HepG2 (cell line): ENCODE measurements around the gene RTN4RL2. TPM values are rescaled to one million over a fixed set of nuclear protein-coding genes. Genes with fewer than 3 reads are reported as not detected.
A peak's percentile ranks its signal among the peaks of the same experiment; 100 is the strongest.

Experiments
- ATAC-seq: fragments of 200-7000 bp; cut with Tn5 transposase; 3 replicates; pipeline ENCODE4 v1.9.1; 2020; ENCODE audit warnings: mild to moderate bottlenecking, moderate library complexity
- BruUV-seq: library from RNA; stranded (reverse); fragments of 400-500 nt; replicated peaks from 2 replicates; lab custom pipeline; 2021; lab: Mats Ljungman, UMichigan
- CTCF ChIA-PET: fragments of 300-600 bp; formaldehyde crosslinking; extraction: SDS; loops from one replicate; lab custom pipeline; 2021; ENCODE audit warnings: low total read pairs, inconsistent platforms, low intra/inter-chr PET ratio; lab: Yijun Ruan, JAX
- POLR2A ChIA-PET: fragments of 350-600 bp; sonication (Branson Sonifier 250); formaldehyde crosslinking; loops from one replicate; lab custom pipeline; 2020; ENCODE audit warnings: antibody characterized with exemption, inconsistent platforms; lab: Yijun Ruan, JAX
- DNase-seq: peaks from one replicate; pipeline ENCODE4 v3.0.0-alpha.2; 2015; ENCODE audit warnings: low spot score
- FAIRE-seq: peaks from 3 replicates; lab custom pipeline; 2011; peaks lifted over from hg19 to GRCh38; lab: Jason Lieb, UNC
- H2AFZ ChIP-seq: one replicate; pipeline ENCODE4 v1.6.1; 2011; ENCODE audit warnings: low read length, inconsistent platforms
- H3K27ac ChIP-seq: fragments of 300-600 bp; 3 replicates; pipeline ENCODE4 v1.8.0; 2011; ENCODE audit warnings: mixed run types, mild to moderate bottlenecking, mixed read lengths, low read length, inconsistent platforms; ENCODE audit not compliant: insufficient read depth; ENCODE audit errors: extremely low read length
- H3K27me3 ChIP-seq, 2 experiments: fragments of 200-600 bp in 1 of 2; 2 replicates in 1 of 2; 3 replicates in 1 of 2; pipeline versions ENCODE4 v1.6.0 to v1.8.0; 2011; ENCODE audit warnings: low read length in 2 of 2, mild to moderate bottlenecking in 2 of 2, moderate library complexity in 2 of 2, inconsistent platforms in 1 of 2; ENCODE audit not compliant: insufficient read depth in 2 of 2, control insufficient read depth in 1 of 2
- H3K36me3 ChIP-seq, 2 experiments: fragments of 200-600 bp in 1 of 2; replicated peaks in 1 of 2; 2 replicates in 1 of 2; 3 replicates in 1 of 2; pipeline versions ENCODE4 v1.5.1 to v1.8.0; 2011; ENCODE audit warnings: low read length in 2 of 2, inconsistent platforms in 1 of 2; ENCODE audit not compliant: insufficient read depth in 2 of 2, control insufficient read depth in 1 of 2
- H3K4me1 ChIP-seq: 2 replicates; pipeline ENCODE4 v1.5.1; 2012; ENCODE audit warnings: low read length, inconsistent platforms; ENCODE audit not compliant: insufficient read depth
- H3K4me2 ChIP-seq: 2 replicates; pipeline ENCODE4 v1.6.0; 2011; ENCODE audit warnings: low read depth, low read length, inconsistent platforms
- H3K4me3 ChIP-seq, 3 experiments: fragments of 200-600 bp in 1 of 3; sonication (generic), shearing (Covaris generic) in 1 of 3; replicated peaks in 1 of 3; 2 replicates each; pipeline ENCODE4 v1.5.1; 2011 to 2016; ENCODE audit warnings: low read length in 3 of 3, inconsistent platforms in 2 of 3, low read depth in 2 of 3, mild to moderate bottlenecking in 2 of 3, control low read depth in 1 of 3, mixed read lengths in 1 of 3; ENCODE audit not compliant: insufficient read depth in 1 of 3
- H3K79me2 ChIP-seq: one replicate; pipeline ENCODE4 v1.6.1; 2011; ENCODE audit warnings: low read length, inconsistent platforms; ENCODE audit not compliant: insufficient read depth
- H3K9ac ChIP-seq: 2 replicates; pipeline ENCODE4 v1.6.0; 2011; ENCODE audit warnings: mild to moderate bottlenecking, low read depth, low read length, inconsistent platforms; ENCODE audit not compliant: insufficient read depth
- H3K9me3 ChIP-seq: 2 replicates; pipeline ENCODE4 v1.5.1; 2012; ENCODE audit warnings: mild to moderate bottlenecking, low read length
- H4K20me1 ChIP-seq: 2 replicates; pipeline ENCODE4 v1.6.0; 2011; ENCODE audit warnings: inconsistent platforms, mild to moderate bottlenecking, low read length, moderate library complexity; ENCODE audit not compliant: insufficient read depth
- HNRNPH1 ChIP-seq: fragments of 200-400 bp; formaldehyde crosslinking; optimal IDR thresholded peaks from 2 replicates; pipeline ENCODE3; 2017; ENCODE audit warnings: mild to moderate bottlenecking, low read depth, low read length
- IKZF4 ChIP-seq: sonication (generic); formaldehyde crosslinking; IDR thresholded peaks from 2 replicates; pipeline ENCODE4 v1.5.1; 2020; ENCODE audit warnings: borderline replicate concordance, mild to moderate bottlenecking, low read depth, missing genetic modification reagents; ENCODE audit errors: not compliant biosample characterization
- TCF7L2 ChIP-seq: IDR thresholded peaks from 2 replicates; pipeline ENCODE4 v1.6.1; 2011; ENCODE audit warnings: mild to moderate bottlenecking, low read depth, low read length, moderate library complexity
- WGBS: methylation state at CpG from one replicate; pipeline ENCODE4 v1.1.6; 2017; ENCODE audit warnings: low lambda C conversion rate; 5-methylcytosine and 5-hydroxymethylcytosine counted together
- in situ Hi-C: cut with HindIII; loops from 2 replicates; pipeline ENCODE4 v1.10.0; 2017; ENCODE audit warnings: low pct_unique_long_range_greater_than_20kb; ENCODE audit not compliant: extremely low pct_ligation_motif_present
- intact Hi-C: fragments of 100-400 bp; cut with micrococcal nuclease; formaldehyde crosslinking; loops from one replicate; pipeline ENCODE4 v1.10.0; 2022; ENCODE audit not compliant: unreplicated experiment
- polyA plus RNA-seq, 8 experiments: library from polyadenylated mRNA; depleted of rRNA in 3 of 8; stranded (reverse) in 7 of 8; unstranded in 1 of 8; fragments of >200 nt; fragmentation: Illumina TruSeq in 4 of 8; extraction: Trizol in 4 of 8; gene quantifications; 2 replicates each; pipeline versions ENCODE4 v1.2.1 to v1.2.3, GENCODE V29; 2011 to 2016; ENCODE audit warnings: low read depth in 4 of 8, missing spikeins in 1 of 8, mixed read lengths in 1 of 8; ENCODE audit not compliant: insufficient read depth in 1 of 8
- total RNA-seq, 5 experiments: library from RNA; depleted of rRNA; stranded (reverse); fragments of >200 nt; fragmentation: Illumina TruSeq; extraction: Trizol; gene quantifications; 2 replicates each; pipeline ENCODE4 v1.2.3, GENCODE V29; 2016; ENCODE audit warnings: low read depth in 1 of 5
- TF ChIP-seq, protein P1 (sequence below): sonication (generic); formaldehyde crosslinking; IDR thresholded peaks from 2 replicates; pipeline ENCODE4 v1.4.0; 2020; ENCODE audit warnings: missing genetic modification reagents, mild to moderate bottlenecking, borderline replicate concordance
- TF ChIP-seq, protein P2 (sequence below), 2 experiments: sonication (generic) in 1 of 2; formaldehyde crosslinking in 1 of 2; IDR thresholded peaks; 2 replicates each; pipeline versions ENCODE4 v1.5.1 to v1.6.1; 2011 to 2020; ENCODE audit warnings: borderline replicate concordance in 1 of 2, low read depth in 1 of 2, low read length in 1 of 2, mild to moderate bottlenecking in 1 of 2, missing genetic modification reagents in 1 of 2, moderate library complexity in 1 of 2
- TF ChIP-seq, protein P3 (sequence below): IDR thresholded peaks from 2 replicates; pipeline ENCODE4 v1.6.1; 2016; ENCODE audit warnings: missing compliant biosample characterization, missing genetic modification reagents, borderline replicate concordance

The RTN4RL2 gene
- total and polyA plus RNA-seq, 2 of the 13 experiments (the other 11 are each of a cell fraction or from before 2014, with no cell fraction given): 1.3 to 4.3 TPM

DNA sequence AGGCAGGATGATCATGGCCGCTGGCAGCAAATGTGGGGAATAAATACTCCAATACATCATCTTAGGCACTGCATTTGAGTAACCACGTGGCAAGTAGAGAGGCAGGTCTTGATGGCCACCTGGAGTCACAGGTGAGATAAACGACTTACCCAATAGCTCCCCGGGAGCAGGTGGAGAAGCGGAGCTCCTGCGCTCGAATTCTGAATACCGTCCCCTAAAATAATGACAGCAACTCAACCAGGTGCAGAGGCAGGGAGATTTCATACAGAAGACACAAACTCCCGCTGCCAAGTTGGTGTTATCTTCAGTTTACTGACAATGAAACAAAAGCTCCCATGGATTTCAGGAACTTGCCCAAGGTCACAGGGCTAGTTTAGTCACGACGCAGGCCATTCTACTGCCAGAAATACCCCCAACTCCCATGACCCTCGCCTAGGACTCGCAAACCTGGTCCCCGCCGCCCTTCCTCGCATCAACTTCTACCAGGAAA is 33.8 kb upstream of the RTN4RL2 start:
- no peak for ATAC-seq
- Histone ChIP-seq H3K27ac (no peak overlapping the region), H3K36me3 (no peaks in the 10 kb centered on the region), H4K20me1 (no peaks in the 10 kb centered on the region), H3K9me3 (no peaks in the 10 kb centered on the region), H2AFZ (no peak overlapping the region), H3K79me2 (no peaks in the 10 kb centered on the region), H3K4me1 (peaks cover 60% of the 10 kb centered on the region), H3K4me2 (no peak overlapping the region), H3K9ac (no peak overlapping the region), H3K4me3 (no peak overlapping the region), H3K27me3 (peaks cover 2% of the 10 kb centered on the region in 2 experiments; a peak in 2 of 5 replicates)
- ChIA-PET CTCF (no interaction called here), POLR2A (no interaction called here)
- DNase-seq: no peak
- WGBS: 71% methylated on average over 16 of the region's 16 CpGs
- intact Hi-C loops (no loop called here), in situ Hi-C loops (no loop called here)
- no TSS peak for BruUV-seq
- FAIRE-seq: no peak
- TF ChIP-seq TCF7L2: no peak

DNA sequence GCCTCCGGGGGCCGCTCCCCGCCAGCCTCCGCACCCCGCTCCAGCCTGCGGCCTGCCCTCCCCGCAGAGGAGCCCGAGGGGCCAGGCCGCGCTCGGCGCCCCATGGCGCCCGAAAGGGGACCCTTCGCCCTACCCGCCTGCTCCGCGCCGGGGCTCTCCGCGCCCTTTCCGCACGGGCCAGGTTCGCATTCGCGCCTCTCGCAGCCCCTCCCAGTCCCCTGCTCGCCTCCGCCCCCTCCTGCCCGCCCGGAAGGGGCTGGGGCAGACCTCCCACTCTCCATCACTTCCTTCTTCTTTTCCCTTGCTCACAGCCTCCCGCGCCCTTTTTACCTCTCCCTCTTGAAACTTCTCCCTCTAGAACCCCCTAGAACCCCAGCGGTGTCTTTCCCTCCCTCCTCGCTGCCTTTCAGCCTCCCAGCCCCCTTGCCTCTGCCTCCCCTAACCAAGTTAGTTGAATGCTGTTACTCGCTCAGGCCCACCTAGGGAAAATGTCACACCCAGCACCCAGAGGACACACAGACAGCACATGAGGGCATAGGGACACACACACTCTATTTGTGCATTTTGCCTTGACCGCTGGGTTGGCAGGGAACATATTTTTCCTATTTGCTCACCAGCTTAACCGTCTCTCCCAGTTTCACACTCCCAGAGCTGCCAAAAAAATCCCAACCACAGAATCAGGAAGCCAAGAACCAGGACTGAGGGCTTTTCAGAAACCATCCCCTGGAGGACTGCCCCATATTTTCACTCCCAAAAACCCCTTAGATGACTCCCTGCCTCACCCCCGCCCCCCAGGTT is 33.2 kb upstream of the RTN4RL2 start, which contains the start of gene SLC43A3:
SLC43A3 (minus strand) TSS at position 193 of the 798 bp plus-strand sequence. CDS start 949 bp downstream, outside the sequence.
- Histone ChIP-seq H3K4me2 (no peak within 1 kb of the TSS), H3K9me3 (no peaks in the 10 kb centered on the region), H4K20me1 (no peaks in the 10 kb centered on the region), H3K27ac (no peak within 1 kb of the TSS), H3K27me3 (peaks cover 2% of the 10 kb centered on the region in 2 experiments; a peak in 2 of 5 replicates), H3K4me1 (peaks cover 67% of the 10 kb centered on the region), H3K4me3 (no peak within 1 kb of the TSS), H3K79me2 (no peaks in the 10 kb centered on the region), H2AFZ (no peak within 1 kb of the TSS), H3K36me3 (no peaks in the 10 kb centered on the region), H3K9ac (no peak within 1 kb of the TSS)
- in situ Hi-C loops (no loop called here), intact Hi-C loops (no loop called here)
- ChIA-PET POLR2A (no interaction called here), CTCF (no interaction called here)
- no peak for FAIRE-seq
- peak; percentile 19 for DNase-seq
- no peak for ATAC-seq
- BruUV-seq: no TSS peak
- WGBS: 92% methylated on average over 39 of the region's 39 CpGs
- no peak for TF ChIP-seq IKZF4
- TF ChIP-seq, protein P1, sequence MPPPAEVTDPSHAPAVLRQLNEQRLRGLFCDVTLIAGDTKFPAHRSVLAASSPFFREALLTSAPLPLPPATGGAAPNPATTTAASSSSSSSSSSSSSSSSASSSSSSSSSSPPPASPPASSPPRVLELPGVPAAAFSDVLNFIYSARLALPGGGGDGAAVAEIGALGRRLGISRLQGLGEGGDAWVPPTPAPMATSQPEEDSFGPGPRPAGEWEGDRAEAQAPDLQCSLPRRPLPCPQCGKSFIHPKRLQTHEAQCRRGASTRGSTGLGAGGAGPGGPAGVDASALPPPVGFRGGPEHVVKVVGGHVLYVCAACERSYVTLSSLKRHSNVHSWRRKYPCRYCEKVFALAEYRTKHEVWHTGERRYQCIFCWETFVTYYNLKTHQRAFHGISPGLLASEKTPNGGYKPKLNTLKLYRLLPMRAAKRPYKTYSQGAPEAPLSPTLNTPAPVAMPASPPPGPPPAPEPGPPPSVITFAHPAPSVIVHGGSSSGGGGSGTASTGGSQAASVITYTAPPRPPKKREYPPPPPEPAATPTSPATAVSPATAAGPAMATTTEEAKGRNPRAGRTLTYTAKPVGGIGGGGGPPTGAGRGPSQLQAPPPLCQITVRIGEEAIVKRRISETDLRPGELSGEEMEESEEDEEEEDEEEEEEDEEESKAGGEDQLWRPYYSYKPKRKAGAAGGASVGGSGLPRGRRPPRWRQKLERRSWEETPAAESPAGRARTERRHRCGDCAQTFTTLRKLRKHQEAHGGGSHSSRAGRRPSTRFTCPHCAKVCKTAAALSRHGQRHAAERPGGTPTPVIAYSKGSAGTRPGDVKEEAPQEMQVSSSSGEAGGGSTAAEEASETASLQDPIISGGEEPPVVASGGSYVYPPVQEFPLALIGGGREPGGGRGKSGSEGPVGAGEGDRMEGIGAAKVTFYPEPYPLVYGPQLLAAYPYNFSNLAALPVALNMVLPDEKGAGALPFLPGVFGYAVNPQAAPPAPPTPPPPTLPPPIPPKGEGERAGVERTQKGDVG: no peak
- no peak for TF ChIP-seq HNRNPH1
- TF ChIP-seq, protein P2, sequence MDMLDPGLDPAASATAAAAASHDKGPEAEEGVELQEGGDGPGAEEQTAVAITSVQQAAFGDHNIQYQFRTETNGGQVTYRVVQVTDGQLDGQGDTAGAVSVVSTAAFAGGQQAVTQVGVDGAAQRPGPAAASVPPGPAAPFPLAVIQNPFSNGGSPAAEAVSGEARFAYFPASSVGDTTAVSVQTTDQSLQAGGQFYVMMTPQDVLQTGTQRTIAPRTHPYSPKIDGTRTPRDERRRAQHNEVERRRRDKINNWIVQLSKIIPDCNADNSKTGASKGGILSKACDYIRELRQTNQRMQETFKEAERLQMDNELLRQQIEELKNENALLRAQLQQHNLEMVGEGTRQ (IDR thresholded peaks at IDR 0.05; ENCODE audit: low read depth, low read length): no peak
- TF ChIP-seq, protein P2 (CRISPR knock-in tag; IDR thresholded peaks at IDR 0.05; ENCODE audit: borderline replicate concordance): no peak
- TF ChIP-seq, protein P3, sequence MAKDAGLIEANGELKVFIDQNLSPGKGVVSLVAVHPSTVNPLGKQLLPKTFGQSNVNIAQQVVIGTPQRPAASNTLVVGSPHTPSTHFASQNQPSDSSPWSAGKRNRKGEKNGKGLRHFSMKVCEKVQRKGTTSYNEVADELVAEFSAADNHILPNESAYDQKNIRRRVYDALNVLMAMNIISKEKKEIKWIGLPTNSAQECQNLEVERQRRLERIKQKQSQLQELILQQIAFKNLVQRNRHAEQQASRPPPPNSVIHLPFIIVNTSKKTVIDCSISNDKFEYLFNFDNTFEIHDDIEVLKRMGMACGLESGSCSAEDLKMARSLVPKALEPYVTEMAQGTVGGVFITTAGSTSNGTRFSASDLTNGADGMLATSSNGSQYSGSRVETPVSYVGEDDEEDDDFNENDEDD (CRISPR knock-in tag): no peak
